Loucy (cell line): ENCODE measurements around the gene PCYT1A.

ENCODE experiments used
- H2AFZ ChIP-seq: fragments of 200-600 bp; sonication (generic); 2 replicates; pipeline ENCODE4 v1.6.0; 2016; ENCODE audit warnings: antibody characterized with exemption, mild to moderate bottlenecking, low read length, moderate library complexity
- H3F3A ChIP-seq: fragments of 200-600 bp; 2 replicates; pipeline ENCODE4 v1.6.0; 2016; ENCODE audit warnings: antibody characterized with exemption, low read depth, mild to moderate bottlenecking
- H3K27me3 ChIP-seq: fragments of 200-600 bp; sonication (generic); 2 replicates; pipeline ENCODE4 v1.6.1; 2014; ENCODE audit warnings: low read length, mild to moderate bottlenecking; ENCODE audit not compliant: insufficient read depth, poor library complexity, severe bottlenecking
- H3K36me3 ChIP-seq: fragments of 200-600 bp; sonication (generic); 2 replicates; pipeline ENCODE4 v1.6.1; 2016; ENCODE audit warnings: low read length; ENCODE audit not compliant: insufficient read depth
- H3K4me1 ChIP-seq: fragments of 200-600 bp; sonication (generic); 2 replicates; pipeline ENCODE4 v1.5.1; 2014; ENCODE audit warnings: low read length, mild to moderate bottlenecking; ENCODE audit not compliant: insufficient read depth, poor library complexity, severe bottlenecking
- H3K4me2 ChIP-seq: fragments of 200-600 bp; sonication (generic); 2 replicates; pipeline ENCODE4 v1.6.0; 2014; ENCODE audit warnings: antibody characterized with exemption, low read length, low read depth, mild to moderate bottlenecking; ENCODE audit not compliant: poor library complexity, severe bottlenecking
- H3K4me3 ChIP-seq: fragments of 200-600 bp; sonication (generic); 2 replicates; pipeline ENCODE4 v1.5.1; 2014; ENCODE audit warnings: low read length, mild to moderate bottlenecking, mixed read lengths; ENCODE audit not compliant: poor library complexity, severe bottlenecking
- H3K79me2 ChIP-seq: fragments of 200-600 bp; sonication (generic); 2 replicates; pipeline ENCODE4 v1.6.1; 2014; ENCODE audit warnings: low read length; ENCODE audit not compliant: insufficient read depth
- H3K9ac ChIP-seq: fragments of 200-600 bp; sonication (generic); 2 replicates; pipeline ENCODE4 v1.6.0; 2014; ENCODE audit warnings: mild to moderate bottlenecking, low read depth, low read length, moderate library complexity; ENCODE audit not compliant: poor library complexity, severe bottlenecking
- H3K9me2 ChIP-seq: fragments of 200-600 bp; sonication (generic); replicated peaks from 2 replicates; pipeline ENCODE4 v1.6.1; 2016; ENCODE audit warnings: low read depth, low read length, mixed read lengths
- H3K9me3 ChIP-seq: fragments of 200-600 bp; sonication (generic); 2 replicates; pipeline ENCODE4 v1.6.1; 2014; ENCODE audit warnings: mild to moderate bottlenecking, antibody characterized with exemption, low read length, low read depth; ENCODE audit not compliant: insufficient read depth
- H4K20me1 ChIP-seq: fragments of 200-600 bp; sonication (generic); 2 replicates; pipeline ENCODE4 v1.6.0; 2014; ENCODE audit warnings: antibody characterized with exemption, low read length, mild to moderate bottlenecking; ENCODE audit not compliant: insufficient read depth, poor library complexity, severe bottlenecking
- CTCF ChIP-seq: fragments of 200-600 bp; sonication (generic); conservative IDR thresholded peaks from 2 replicates; pipeline ENCODE4 v1.5.1; 2014; ENCODE audit warnings: mild to moderate bottlenecking, antibody characterized with exemption, low read length
- EZH2phosphoT487 ChIP-seq: fragments of 200-600 bp; IDR thresholded peaks from 2 replicates; pipeline ENCODE4 v1.6.1; 2018; ENCODE audit warnings: antibody characterized with exemption, mild to moderate bottlenecking, moderate library complexity, borderline replicate concordance

Gene PCYT1A

DNA sequence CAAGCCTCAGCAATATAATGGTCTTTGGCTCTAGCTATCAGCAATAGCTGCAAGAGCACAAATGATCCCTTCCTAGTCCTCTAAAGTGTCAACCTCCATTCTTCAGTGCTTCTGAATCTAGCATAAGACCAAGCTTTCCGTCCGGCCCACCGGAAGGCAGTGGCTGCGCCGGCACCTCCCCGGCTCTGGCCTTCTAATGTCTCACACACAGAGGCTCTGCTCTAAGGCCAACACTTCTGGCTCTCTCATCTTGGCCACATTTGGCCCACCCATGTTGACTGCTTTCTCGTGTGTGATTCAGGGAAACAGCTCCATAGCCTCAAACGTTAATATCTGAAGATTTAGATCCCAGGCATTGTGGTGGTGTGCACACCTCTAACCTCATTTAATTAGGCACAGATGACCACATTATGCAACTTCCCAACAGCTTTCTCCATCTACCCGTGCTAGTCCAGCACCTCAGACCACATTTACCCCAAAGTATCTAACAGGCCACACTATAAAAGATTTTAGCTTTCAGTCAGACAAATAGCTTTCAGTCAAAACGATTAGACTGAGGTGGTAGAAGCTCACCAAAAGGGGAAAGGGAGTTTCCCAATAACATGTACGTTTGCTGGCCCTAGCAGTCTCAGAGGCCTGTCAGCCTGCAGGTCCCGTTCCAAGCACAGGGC is 51.9 kb downstream of the PCYT1A start:
- no peak overlapping the region for H3K4me3 ChIP-seq
- no peaks in the 10 kb centered on the region for H3F3A ChIP-seq
- no peaks in the 10 kb centered on the region for H3K27me3 ChIP-seq
- peaks cover 4% of the 10 kb centered on the region; the same call in 1 of the 2 replicates for H3K36me3 ChIP-seq
- no peaks in the 10 kb centered on the region for H3K4me1 ChIP-seq
- H3K79me2 ChIP-seq = no peaks in the 10 kb centered on the region
- H3K9me2 ChIP-seq = no peaks in the 10 kb centered on the region
- H4K20me1 ChIP-seq = no peaks in the 10 kb centered on the region
- no peak overlapping the region for H3K4me2 ChIP-seq
- no peak overlapping the region for H2AFZ ChIP-seq
- no peaks in the 10 kb centered on the region for H3K9me3 ChIP-seq
- H3K9ac ChIP-seq = no peak overlapping the region
- TF ChIP-seq CTCF = no peak
- no peak for TF ChIP-seq EZH2phosphoT487

DNA sequence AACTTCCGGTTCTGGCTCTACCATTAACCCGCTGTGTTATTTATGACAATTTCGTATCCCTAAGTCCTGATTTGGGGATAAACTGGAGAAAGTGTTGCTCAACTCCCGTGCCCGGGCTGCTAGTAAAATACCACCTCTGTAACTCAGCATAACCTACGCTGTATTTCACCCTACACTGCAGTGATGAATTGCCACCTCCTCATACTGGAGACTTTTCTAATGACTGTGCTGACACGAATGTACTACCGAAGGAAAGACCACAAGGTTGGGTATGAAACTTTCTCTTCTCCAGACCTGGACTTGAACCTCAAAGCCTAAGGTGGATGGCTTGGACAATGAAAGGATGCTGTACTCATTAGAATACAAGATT is 54.7 kb downstream of the PCYT1A start:
- no peaks in the 10 kb centered on the region for H3K79me2 ChIP-seq
- no peaks in the 10 kb centered on the region for H3K9me2 ChIP-seq
- H3K9ac ChIP-seq = no peak overlapping the region
- no peak overlapping the region for H2AFZ ChIP-seq
- TF ChIP-seq EZH2phosphoT487 (no peak), CTCF (no peak)
- H3K4me3 ChIP-seq = no peak overlapping the region
- H3K27me3 ChIP-seq = no peaks in the 10 kb centered on the region
- H3K4me2 ChIP-seq = no peak overlapping the region
- no peaks in the 10 kb centered on the region for H4K20me1 ChIP-seq
- no peaks in the 10 kb centered on the region for H3F3A ChIP-seq
- H3K4me1 ChIP-seq = no peaks in the 10 kb centered on the region
- H3K36me3 ChIP-seq = no peaks in the 10 kb centered on the region; the same call in 1 of the 2 replicates
- H3K9me3 ChIP-seq = no peaks in the 10 kb centered on the region

DNA sequence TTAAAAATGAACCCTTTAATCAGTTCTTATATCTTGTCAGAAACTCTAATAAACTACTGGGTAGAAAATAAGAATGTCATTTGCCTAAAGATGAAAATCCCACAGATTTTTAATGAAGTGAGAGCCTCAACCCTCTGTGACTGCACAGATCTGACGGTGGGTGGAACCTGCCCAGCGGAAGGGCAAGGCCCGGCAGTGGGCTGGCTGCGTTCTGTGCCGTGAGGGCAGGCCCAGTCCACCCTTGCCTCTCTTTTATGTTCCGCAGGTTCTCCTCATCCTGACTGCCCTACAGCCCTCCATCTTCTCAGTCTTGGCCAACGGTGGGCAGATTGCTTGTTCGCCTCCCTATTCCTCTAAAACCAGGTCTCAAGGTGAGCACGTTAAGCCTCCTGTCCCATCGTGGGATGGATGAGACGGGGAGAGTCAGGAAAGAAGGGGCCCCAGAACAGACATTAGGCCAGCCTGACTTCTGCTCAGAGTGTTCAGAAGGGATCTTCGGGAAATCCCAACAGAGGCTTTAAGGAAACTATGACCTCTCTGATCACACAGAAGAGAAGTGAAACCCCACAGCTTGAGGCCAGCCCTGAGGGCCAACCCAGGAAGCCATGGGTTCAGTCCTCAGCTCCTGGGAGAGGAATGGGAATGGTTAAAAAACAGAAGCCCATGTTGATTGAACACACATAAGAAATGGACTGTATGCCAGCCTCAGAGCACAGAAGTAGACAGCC is 55.2 kb downstream of the PCYT1A start:
- H3K79me2 ChIP-seq = no peaks in the 10 kb centered on the region
- H3K9ac ChIP-seq = no peak overlapping the region
- H3K4me1 ChIP-seq = no peaks in the 10 kb centered on the region
- no peak overlapping the region for H3K4me2 ChIP-seq
- H3K36me3 ChIP-seq = no peaks in the 10 kb centered on the region
- no peak overlapping the region for H3K4me3 ChIP-seq
- TF ChIP-seq CTCF (no peak), EZH2phosphoT487 (no peak)
- H4K20me1 ChIP-seq = no peaks in the 10 kb centered on the region
- no peaks in the 10 kb centered on the region for H3K9me3 ChIP-seq
- no peaks in the 10 kb centered on the region for H3K9me2 ChIP-seq
- no peak overlapping the region for H2AFZ ChIP-seq
- no peaks in the 10 kb centered on the region for H3K27me3 ChIP-seq
- H3F3A ChIP-seq = no peaks in the 10 kb centered on the region
